K562 (cell line): Measurements from ENCODE around the gene FAM149B1. TPM values are rescaled to one million over a fixed set of nuclear protein-coding genes. Genes with fewer than 3 reads are reported as not detected.

Experiments
- ATAC-seq: fragments of 200-7000 bp; cut with Tn5 transposase; 3 replicates; pipeline ENCODE4 v1.9.1; 2020; ENCODE audit warnings: moderate library complexity
- BruUV-seq: library from RNA; stranded (reverse); fragments of 400-500 nt; replicated peaks from 2 replicates; lab custom pipeline; 2021; lab: Mats Ljungman, UMichigan
- CTCF ChIA-PET: fragments of 300-600 bp; formaldehyde crosslinking; extraction: SDS; loops from one replicate; lab custom pipeline; 2021; ENCODE audit warnings: low intra/inter-chr PET ratio; lab: Yijun Ruan, JAX
- POLR2A ChIA-PET: fragments of 300-600, 350-650 bp; sonication (Branson Sonifier 250); formaldehyde crosslinking; extraction: SDS; loops from one replicate; lab custom pipeline; 2021; ENCODE audit warnings: antibody characterized with exemption, inconsistent platforms; lab: Yijun Ruan, JAX
- DNase-seq, 4 experiments: peaks; one replicate each; pipeline versions ENCODE4 v3.0.0 to v3.0.0-alpha.2; 2011 to 2018; ENCODE audit warnings: low spot score in 3 of 4, mixed read lengths in 3 of 4; ENCODE audit errors: extremely low read depth in 1 of 4
- FAIRE-seq: peaks from 2 replicates; lab custom pipeline; 2011; peaks lifted over from hg19 to GRCh38; lab: Jason Lieb, UNC
- H2AFZ ChIP-seq: 2 replicates; pipeline ENCODE4 v1.6.0; 2011; ENCODE audit warnings: low read depth, low read length, control low read depth, inconsistent platforms
- H3K27ac ChIP-seq: fragments of 200-600 bp; 3 replicates; pipeline ENCODE4 v1.8.0; 2011; ENCODE audit warnings: low read depth, mild to moderate bottlenecking, control low read depth, inconsistent platforms, low read length, moderate library complexity, mixed read lengths; ENCODE audit errors: extremely low read depth
- H3K27me3 ChIP-seq, 2 experiments: fragments of 300-600 bp in 1 of 2; 2 replicates in 1 of 2; 3 replicates in 1 of 2; pipeline versions ENCODE4 v1.6.0 to v1.8.0; 2011; ENCODE audit warnings: inconsistent platforms in 2 of 2, low read length in 2 of 2, mild to moderate bottlenecking in 1 of 2, mixed read lengths in 1 of 2, moderate library complexity in 1 of 2; ENCODE audit not compliant: control insufficient read depth in 2 of 2, insufficient read depth in 2 of 2
- H3K36me3 ChIP-seq: fragments of 300-600 bp; 3 replicates; pipeline ENCODE4 v1.8.0; 2011; ENCODE audit warnings: mild to moderate bottlenecking, low read length, inconsistent platforms; ENCODE audit not compliant: control insufficient read depth, insufficient read depth
- H3K4me1 ChIP-seq, 2 experiments: fragments of 200-600 bp in 1 of 2; replicated peaks in 1 of 2; 2 replicates in 1 of 2; 3 replicates in 1 of 2; pipeline versions ENCODE4 v1.5.1 to v1.8.0; 2011; ENCODE audit warnings: inconsistent platforms in 2 of 2, low read length in 2 of 2, mild to moderate bottlenecking in 1 of 2, mixed read lengths in 1 of 2, moderate library complexity in 1 of 2; ENCODE audit not compliant: control insufficient read depth in 2 of 2, insufficient read depth in 2 of 2
- H3K4me2 ChIP-seq: 2 replicates; pipeline ENCODE4 v1.6.1; 2011; ENCODE audit warnings: low read length, control low read depth, inconsistent platforms, mixed read lengths; ENCODE audit not compliant: insufficient read depth
- H3K4me3 ChIP-seq: fragments of 200-600 bp; sonication (generic), shearing (Covaris generic); 2 replicates; pipeline ENCODE4 v1.5.1; 2016; ENCODE audit warnings: control low read depth, inconsistent platforms
- H3K79me2 ChIP-seq: fragments of 200-600 bp; 3 replicates; pipeline ENCODE4 v1.8.0; 2011; ENCODE audit warnings: low read length, inconsistent platforms; ENCODE audit not compliant: control insufficient read depth, insufficient read depth
- H3K9ac ChIP-seq, 2 experiments: 2 replicates each; pipeline versions ENCODE4 v1.6.0 to v1.6.1; 2011; ENCODE audit warnings: low read depth in 2 of 2, low read length in 2 of 2, control low read depth in 1 of 2, inconsistent platforms in 1 of 2, mild to moderate bottlenecking in 1 of 2, mixed read lengths in 1 of 2; ENCODE audit not compliant: insufficient read depth in 1 of 2
- H3K9me1 ChIP-seq: one replicate; pipeline ENCODE4 v1.6.0; 2011; ENCODE audit warnings: inconsistent platforms, mild to moderate bottlenecking, low read length, moderate library complexity; ENCODE audit not compliant: control insufficient read depth, insufficient read depth
- H3K9me3 ChIP-seq: replicated peaks from 2 replicates; pipeline ENCODE4 v1.5.1; 2011; ENCODE audit warnings: low read depth, low read length, inconsistent platforms; ENCODE audit not compliant: control insufficient read depth, insufficient read depth
- H4K20me1 ChIP-seq: replicated peaks from 2 replicates; pipeline ENCODE4 v1.6.1; 2011; ENCODE audit warnings: low read length, inconsistent platforms, mixed read lengths; ENCODE audit not compliant: control insufficient read depth, insufficient read depth
- AFF4 ChIP-seq: sonication (generic); formaldehyde crosslinking; IDR thresholded peaks from 2 replicates; pipeline ENCODE4 v1.8.0; 2023; ENCODE audit warnings: mild to moderate bottlenecking, missing genetic modification reagents
- CCAR2 ChIP-seq: fragments of 200-400 bp; formaldehyde crosslinking; IDR thresholded peaks from 2 replicates; pipeline ENCODE4 v1.6.1; 2017; ENCODE audit warnings: mild to moderate bottlenecking, low read depth, low read length
- E4F1 ChIP-seq: fragments of 250-450 bp; sonication (Bioruptor Pico); IDR thresholded peaks from 2 replicates; pipeline ENCODE4 v1.5.0; 2021; ENCODE audit warnings: mild to moderate bottlenecking, borderline replicate concordance
- EWSR1 ChIP-seq: fragments of 450-650 bp; IDR thresholded peaks from 2 replicates; pipeline ENCODE4 v1.6.1; 2018; ENCODE audit warnings: borderline replicate concordance, mild to moderate bottlenecking, low read depth, moderate library complexity; ENCODE audit not compliant: partially characterized antibody
- FOXM1 ChIP-seq, 2 experiments: fragments of 450-650 bp in 1 of 2; sonication (generic) in 1 of 2; formaldehyde crosslinking in 1 of 2; IDR thresholded peaks; 2 replicates each; pipeline versions ENCODE4 v1.6.1 to v1.9.0; 2017 to 2022; ENCODE audit warnings: low read depth in 2 of 2, mild to moderate bottlenecking in 2 of 2, missing genetic modification reagents in 1 of 2, moderate library complexity in 1 of 2
- GABPB1 ChIP-seq: sonication (generic); formaldehyde crosslinking; IDR thresholded peaks from 2 replicates; pipeline ENCODE4 v1.8.0; 2022; ENCODE audit warnings: mild to moderate bottlenecking, missing genetic modification reagents
- HIVEP1 ChIP-seq: fragments of 250-450 bp; sonication (Bioruptor Pico); IDR thresholded peaks from 2 replicates; pipeline ENCODE4 v1.4.0; 2020; ENCODE audit warnings: mild to moderate bottlenecking
- HLTF ChIP-seq: fragments of 450-650 bp; IDR thresholded peaks from 2 replicates; pipeline ENCODE4 v1.6.1; 2016
- RAD51 ChIP-seq: fragments of 450-650 bp; IDR thresholded peaks from 2 replicates; pipeline ENCODE4 v1.7.1; 2016; ENCODE audit warnings: low read depth, mild to moderate bottlenecking, borderline replicate concordance
- SMAD3 ChIP-seq: fragments of 450-650 bp; formaldehyde crosslinking; conservative IDR thresholded peaks from 2 replicates; pipeline ENCODE4 v1.4.0; 2020; ENCODE audit warnings: mild to moderate bottlenecking
- SMARCB1 ChIP-seq: IDR thresholded peaks from 2 replicates; pipeline ENCODE4 v1.6.1; 2011; ENCODE audit warnings: improper control_type of control experiment, low read depth; ENCODE audit not compliant: insufficient read length
- WGBS: fragments of 100-300 bp; shearing (Covaris generic); methylation state at CpG from one replicate; pipeline ENCODE4 v1.1.6; 2016; ENCODE audit warnings: low coverage, mixed read lengths; ENCODE audit not compliant: insufficient coverage; ENCODE audit errors: missing lambda C conversion rate; 5-methylcytosine and 5-hydroxymethylcytosine counted together
- in situ Hi-C: fragments of 300-500 bp; cut with MboI; formaldehyde crosslinking; loops from 4 replicates; pipeline ENCODE4 v1.15.0; 2018; ENCODE audit warnings: inconsistent platforms, mixed read lengths
- intact Hi-C: fragments of 100-400 bp; cut with micrococcal nuclease; formaldehyde crosslinking; loops from 2 replicates; pipeline ENCODE4 v1.14.2; 2022
- polyA plus RNA-seq, 8 experiments: library from polyadenylated mRNA; depleted of rRNA in 4 of 8; stranded (reverse) in 5 of 8; unstranded in 3 of 8; fragments of >200 nt; fragmentation: Nextera tagmentation in 2 of 8; fragmentation: Illumina TruSeq in 1 of 8; extraction: Ambion mirVana in 2 of 8; extraction: Trizol in 1 of 8; gene quantifications; 2 replicates each; pipeline versions ENCODE4 v1.2.1 to v1.2.3, GENCODE V29; 2011 to 2014; ENCODE audit warnings: inconsistent platforms in 1 of 8, missing spikeins in 1 of 8
- total RNA-seq, 7 experiments: library from RNA; depleted of rRNA in 6 of 7; stranded (reverse); fragments of >200 nt in 6 of 7; fragmentation: Illumina TruSeq in 2 of 7; extraction: Trizol in 2 of 7; gene quantifications; 2 replicates each; pipeline versions ENCODE4 v1.2.1 to v1.2.3, GENCODE V29; 2011 to 2021; ENCODE audit warnings: low replicate concordance in 1 of 7

Gene FAM149B1
- total and polyA plus RNA-seq, 9 of the 15 experiments (the other 6 are each of a cell fraction or from before 2014, with no cell fraction given) = 4.2 to 18.5 (median 9.3) TPM

- TF ChIP-seq HLTF (no peak), SMAD3 (CRISPR knock-in tag) (no peak), EWSR1 (no peak), AFF4 (CRISPR knock-in tag) (no peak), RAD51 (no peak), SMARCB1 (no peak), CCAR2 (no peak), FOXM1 (IDR thresholded peaks at IDR 0.05; ENCODE audit: low read depth) (no peak), FOXM1 (CRISPR knock-in tag; IDR thresholded peaks at IDR 0.05; ENCODE audit: low read depth) (no peak), GABPB1 (CRISPR knock-in tag) (no peak), E4F1 (CRISPR knock-in tag) (no peak), HIVEP1 (CRISPR knock-in tag) (no peak)
- TF ChIP-seq, all 486 proteins: peak for 0
- WGBS = 55% methylated on average over 2 of the region's 2 CpGs
- H3K4me3 ChIP-seq = no peak overlapping the region
- no peak for ATAC-seq
- H3K27ac ChIP-seq = no peak overlapping the region
- intact Hi-C loops (no loop called here), in situ Hi-C loops (no loop called here)
- BruUV-seq = no TSS peak
- no peaks in the 10 kb centered on the region for H3K27me3 ChIP-seq
- POLR2A ChIA-PET = interaction anchor here (0.6 to 1.0 kb wide), 2 partner anchors 14 to 18 kb away, joined by 3 to 6 read pairs; no protein-coding TSS in a partner anchor
- no peaks in the 10 kb centered on the region for H4K20me1 ChIP-seq
- no peaks in the 10 kb centered on the region for H3K9me1 ChIP-seq
- H3K36me3 ChIP-seq = peaks cover 74% of the 10 kb centered on the region
- H2AFZ ChIP-seq = no peak overlapping the region
- no peak overlapping the region for H3K4me2 ChIP-seq
- no peaks in the 10 kb centered on the region; the same call in 2 of the 3 replicates for H3K79me2 ChIP-seq
- H3K9ac ChIP-seq = no peak overlapping the region
- no peak for DNase-seq
- H3K4me1 ChIP-seq = no peaks in the 10 kb centered on the region
- no peak for FAIRE-seq
- no peaks in the 10 kb centered on the region for H3K9me3 ChIP-seq
- CTCF ChIA-PET = no interaction called here
Observed at GRCh38 chr10:73131301-73131700, 36.6 kb upstream of the FAM149B1 start.
